Trophoblast cell (in vitro differentiated cells and primary cell): ENCODE data around the gene TBC1D5.

Experiments used
- DNase-seq, 2 donors: peaks; one replicate each; pipeline ENCODE4 v3.0.0-alpha.2; 2016
- H2AFZ ChIP-seq: 2 replicates; pipeline ENCODE4 v1.6.1; 2013; ENCODE audit warnings: low read length, moderate library complexity, mild to moderate bottlenecking; ENCODE audit not compliant: insufficient read depth, poor library complexity
- H2AK5ac ChIP-seq: 2 replicates; pipeline ENCODE4 v1.6.1; 2013; ENCODE audit warnings: mild to moderate bottlenecking, low read length
- H2BK120ac ChIP-seq: 2 replicates; pipeline ENCODE4 v1.6.1; 2013; ENCODE audit warnings: low read length, mild to moderate bottlenecking, moderate library complexity; ENCODE audit not compliant: insufficient read depth, poor library complexity
- H2BK12ac ChIP-seq: 2 replicates; pipeline ENCODE4 v1.6.1; 2013; ENCODE audit warnings: mild to moderate bottlenecking, low read length, moderate library complexity
- H2BK5ac ChIP-seq: 2 replicates; pipeline ENCODE4 v1.6.1; 2013; ENCODE audit warnings: low read length, low read depth, moderate library complexity, mild to moderate bottlenecking; ENCODE audit not compliant: poor library complexity
- H3K14ac ChIP-seq: 2 replicates; pipeline ENCODE4 v1.6.1; 2013; ENCODE audit warnings: mild to moderate bottlenecking, low read length
- H3K18ac ChIP-seq: 2 replicates; pipeline ENCODE4 v1.6.1; 2013; ENCODE audit warnings: mild to moderate bottlenecking, low read length
- H3K23ac ChIP-seq: 2 replicates; pipeline ENCODE4 v1.6.1; 2013; ENCODE audit warnings: low read length
- H3K27ac ChIP-seq: 2 replicates; pipeline ENCODE4 v1.5.1; 2013; ENCODE audit warnings: low read depth, mild to moderate bottlenecking, inconsistent platforms, low read length, moderate library complexity
- H3K27me3 ChIP-seq: 2 replicates; pipeline ENCODE4 v1.6.1; 2013; ENCODE audit warnings: inconsistent platforms, mild to moderate bottlenecking, low read length, moderate library complexity; ENCODE audit not compliant: insufficient read depth
- H3K36me3 ChIP-seq, 2 experiments: 1 replicate in 1 of 2; 2 replicates in 1 of 2; pipeline ENCODE4 v1.6.1; 2013; ENCODE audit warnings: low read length in 2 of 2, mild to moderate bottlenecking in 2 of 2, moderate library complexity in 1 of 2; ENCODE audit not compliant: insufficient read depth in 2 of 2, control insufficient read depth in 1 of 2
- H3K4ac ChIP-seq: 2 replicates; pipeline ENCODE4 v1.6.1; 2013; ENCODE audit warnings: low read depth, mild to moderate bottlenecking, low read length, moderate library complexity
- H3K4me1 ChIP-seq, 2 experiments: 1 replicate in 1 of 2; 2 replicates in 1 of 2; pipeline ENCODE4 v1.6.1; 2013; ENCODE audit warnings: low read length in 2 of 2, mild to moderate bottlenecking in 2 of 2, moderate library complexity in 1 of 2; ENCODE audit not compliant: insufficient read depth in 2 of 2, control insufficient read depth in 1 of 2
- H3K4me2 ChIP-seq: 2 replicates; pipeline ENCODE4 v1.6.1; 2013; ENCODE audit warnings: inconsistent platforms, mild to moderate bottlenecking, low read length, moderate library complexity
- H3K4me3 ChIP-seq: 2 replicates; pipeline ENCODE4 v1.5.1; 2013; ENCODE audit warnings: mild to moderate bottlenecking, low read depth, low read length, inconsistent platforms
- H3K79me1 ChIP-seq: one replicate; pipeline ENCODE4 v1.6.1; 2013; ENCODE audit warnings: low read length
- H3K79me2 ChIP-seq: 2 replicates; pipeline ENCODE4 v1.6.1; 2013; ENCODE audit warnings: low read length, mild to moderate bottlenecking; ENCODE audit not compliant: control insufficient read depth, insufficient read depth, poor library complexity
- H3K9ac ChIP-seq: 2 replicates; pipeline ENCODE4 v1.6.1; 2013; ENCODE audit warnings: mild to moderate bottlenecking, low read length
- H3K9me3 ChIP-seq: 2 replicates; pipeline ENCODE4 v1.6.1; 2013; ENCODE audit warnings: low read depth, mild to moderate bottlenecking, control low read depth, inconsistent platforms, low read length; ENCODE audit not compliant: insufficient read depth
- H4K12ac ChIP-seq: 2 replicates; pipeline ENCODE4 v1.6.1; 2013; ENCODE audit warnings: low read depth, mild to moderate bottlenecking, low read length, moderate library complexity
- H4K8ac ChIP-seq: 2 replicates; pipeline ENCODE4 v1.6.1; 2013; ENCODE audit warnings: low read depth, mild to moderate bottlenecking, low read length, moderate library complexity
- H4K91ac ChIP-seq: one replicate; pipeline ENCODE4 v1.6.1; 2013; ENCODE audit warnings: low read depth, mild to moderate bottlenecking, low read length, moderate library complexity
- WGBS: extraction: QIAGEN DNeasy Blood & Tissue Kit; methylation state at CpG from one replicate; pipeline ENCODE4 v1.1.7; 2013; ENCODE audit warnings: missing lambda C conversion rate; ENCODE audit not compliant: insufficient read length, insufficient coverage; ENCODE audit errors: extremely low coverage; 5-methylcytosine and 5-hydroxymethylcytosine counted together

Gene TBC1D5

GRCh38 chr3:17544632-17545031 lies 197.8 kb downstream of the TBC1D5 start:
- no peak overlapping the region for H2AFZ ChIP-seq
- no peak overlapping the region for H4K91ac ChIP-seq
- H2BK5ac ChIP-seq = no peak overlapping the region
- no peak overlapping the region for H4K8ac ChIP-seq
- H3K9ac ChIP-seq = no peak overlapping the region
- no peak overlapping the region for H4K12ac ChIP-seq
- H3K4me3 ChIP-seq = no peak overlapping the region
- H3K79me2 ChIP-seq = no peaks in the 10 kb centered on the region
- no peak overlapping the region for H2BK120ac ChIP-seq
- no peaks in the 10 kb centered on the region for H3K27me3 ChIP-seq
- no peak overlapping the region for H3K4me2 ChIP-seq
- no peak overlapping the region for H2BK12ac ChIP-seq
- H3K27ac ChIP-seq = no peak overlapping the region
- no peaks in the 10 kb centered on the region for H3K79me1 ChIP-seq
- H3K18ac ChIP-seq = no peak overlapping the region
- H3K9me3 ChIP-seq = no peaks in the 10 kb centered on the region
- no peak for DNase-seq
- no peak overlapping the region for H3K23ac ChIP-seq
- H3K4me1 ChIP-seq = no peaks in the 10 kb centered on the region
- H3K36me3 ChIP-seq = no peaks in the 10 kb centered on the region
- H3K4ac ChIP-seq = no peak overlapping the region
- no peak overlapping the region for H2AK5ac ChIP-seq
- no peak overlapping the region for H3K14ac ChIP-seq
- WGBS = no CpG with 5 or more reads among the region's 2 CpGs

- H3K4me1 ChIP-seq = no peaks in the 10 kb centered on the region
- H2BK12ac ChIP-seq = no peak overlapping the region
- H2AFZ ChIP-seq = no peak overlapping the region
- no peak overlapping the region for H3K27ac ChIP-seq
- no peak overlapping the region for H3K18ac ChIP-seq
- H3K9ac ChIP-seq = no peak overlapping the region
- H4K8ac ChIP-seq = no peak overlapping the region
- H3K79me1 ChIP-seq = no peaks in the 10 kb centered on the region
- H3K9me3 ChIP-seq = no peaks in the 10 kb centered on the region
- no peak overlapping the region for H3K4me2 ChIP-seq
- H3K14ac ChIP-seq = no peak overlapping the region
- H2AK5ac ChIP-seq = no peak overlapping the region
- no peaks in the 10 kb centered on the region for H3K79me2 ChIP-seq
- H3K4me3 ChIP-seq = no peak overlapping the region
- no peak overlapping the region for H2BK120ac ChIP-seq
- H3K4ac ChIP-seq = no peak overlapping the region
- H2BK5ac ChIP-seq = no peak overlapping the region
- DNase-seq = no peak
- no peak overlapping the region for H3K23ac ChIP-seq
- H3K36me3 ChIP-seq = no peaks in the 10 kb centered on the region
- no peaks in the 10 kb centered on the region for H3K27me3 ChIP-seq
- WGBS = no CpG with 5 or more reads among the region's 1 CpG
- H4K91ac ChIP-seq = no peak overlapping the region
- H4K12ac ChIP-seq = no peak overlapping the region
Measured at GRCh38 chr3:17542591-17542990, 199.8 kb downstream of the TBC1D5 start.

GRCh38 chr3:17539436-17539835 lies 203.0 kb downstream of the TBC1D5 start:
- Histone ChIP-seq H3K4ac (no peak overlapping the region), H3K4me1 (no peaks in the 10 kb centered on the region), H4K12ac (no peak overlapping the region), H3K9me3 (no peaks in the 10 kb centered on the region), H2BK5ac (no peak overlapping the region), H3K23ac (no peak overlapping the region), H2AFZ (no peak overlapping the region), H3K36me3 (no peaks in the 10 kb centered on the region), H3K4me3 (no peak overlapping the region), H3K9ac (no peak overlapping the region), H3K79me2 (no peaks in the 10 kb centered on the region), H4K8ac (no peak overlapping the region), H3K14ac (no peak overlapping the region), H3K4me2 (no peak overlapping the region), H3K18ac (no peak overlapping the region), H3K27me3 (no peaks in the 10 kb centered on the region), H3K79me1 (no peaks in the 10 kb centered on the region), H3K27ac (no peak overlapping the region), H2AK5ac (no peak overlapping the region), H2BK12ac (no peak overlapping the region), H4K91ac (no peak overlapping the region), H2BK120ac (no peak overlapping the region)
- DNase-seq = no peak
- WGBS = no CpG with 5 or more reads among the region's 3 CpGs

GRCh38 chr3:17535274-17535673 lies 207.2 kb downstream of the TBC1D5 start:
- Histone ChIP-seq H2AFZ (no peak overlapping the region), H2BK12ac (no peak overlapping the region), H3K9ac (no peak overlapping the region), H3K23ac (no peak overlapping the region), H2BK5ac (no peak overlapping the region), H3K4me3 (no peak overlapping the region), H3K4ac (no peak overlapping the region), H3K36me3 (no peaks in the 10 kb centered on the region), H3K79me1 (no peaks in the 10 kb centered on the region), H4K12ac (no peak overlapping the region), H2AK5ac (no peak overlapping the region), H3K4me2 (no peak overlapping the region), H3K27ac (no peak overlapping the region), H3K27me3 (no peaks in the 10 kb centered on the region), H3K4me1 (no peaks in the 10 kb centered on the region), H3K9me3 (no peaks in the 10 kb centered on the region), H4K91ac (no peak overlapping the region), H4K8ac (no peak overlapping the region), H3K79me2 (no peaks in the 10 kb centered on the region), H3K18ac (no peak overlapping the region), H2BK120ac (no peak overlapping the region), H3K14ac (no peak overlapping the region)
- no CpG with 5 or more reads among the region's 2 CpGs for WGBS
- no peak for DNase-seq
